ENCODE results near the gene TCL1A.

DNA sequence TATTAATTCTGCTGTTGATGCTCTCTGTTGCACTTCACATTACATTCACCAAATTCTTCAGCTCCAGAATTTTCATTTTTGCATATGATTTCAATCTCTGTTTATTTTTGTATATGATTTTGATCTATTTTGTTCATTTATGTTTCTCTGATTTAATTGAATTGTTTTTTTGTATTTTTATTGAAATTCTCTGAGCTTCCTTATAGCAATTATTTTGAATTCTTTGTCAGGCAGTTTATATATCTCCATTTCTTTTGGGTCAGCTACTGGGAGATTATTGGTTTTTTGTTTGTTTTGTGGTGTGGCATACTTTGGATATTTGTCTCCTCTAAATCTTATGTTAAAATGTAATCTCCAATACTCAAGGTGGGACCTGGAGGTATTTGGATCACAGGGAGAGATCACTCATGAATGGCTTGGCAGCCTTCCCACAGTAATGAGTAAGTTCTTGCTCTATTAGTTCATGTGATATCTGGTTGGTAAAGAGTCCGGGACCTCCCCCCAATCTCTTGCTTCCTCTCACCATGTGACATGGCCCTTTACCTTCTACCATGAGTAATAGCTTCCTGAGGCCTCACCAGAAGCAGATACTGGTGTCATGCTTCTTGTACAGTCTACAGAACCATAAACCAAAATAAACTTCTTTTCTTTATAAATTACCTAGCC lies 8.7 kb upstream of the TCL1A start:
- TF ChIP-seq, protein P1, sequence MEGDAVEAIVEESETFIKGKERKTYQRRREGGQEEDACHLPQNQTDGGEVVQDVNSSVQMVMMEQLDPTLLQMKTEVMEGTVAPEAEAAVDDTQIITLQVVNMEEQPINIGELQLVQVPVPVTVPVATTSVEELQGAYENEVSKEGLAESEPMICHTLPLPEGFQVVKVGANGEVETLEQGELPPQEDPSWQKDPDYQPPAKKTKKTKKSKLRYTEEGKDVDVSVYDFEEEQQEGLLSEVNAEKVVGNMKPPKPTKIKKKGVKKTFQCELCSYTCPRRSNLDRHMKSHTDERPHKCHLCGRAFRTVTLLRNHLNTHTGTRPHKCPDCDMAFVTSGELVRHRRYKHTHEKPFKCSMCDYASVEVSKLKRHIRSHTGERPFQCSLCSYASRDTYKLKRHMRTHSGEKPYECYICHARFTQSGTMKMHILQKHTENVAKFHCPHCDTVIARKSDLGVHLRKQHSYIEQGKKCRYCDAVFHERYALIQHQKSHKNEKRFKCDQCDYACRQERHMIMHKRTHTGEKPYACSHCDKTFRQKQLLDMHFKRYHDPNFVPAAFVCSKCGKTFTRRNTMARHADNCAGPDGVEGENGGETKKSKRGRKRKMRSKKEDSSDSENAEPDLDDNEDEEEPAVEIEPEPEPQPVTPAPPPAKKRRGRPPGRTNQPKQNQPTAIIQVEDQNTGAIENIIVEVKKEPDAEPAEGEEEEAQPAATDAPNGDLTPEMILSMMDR (IDR thresholded peaks at IDR 0.05) = no peak
- TF ChIP-seq POLR2AphosphoS5 (IDR thresholded peaks at IDR 0.05; ENCODE audit: low read depth, low read length) (no peak), SIN3A (IDR thresholded peaks at IDR 0.05; ENCODE audit: borderline replicate concordance, insufficient read depth, low read depth, low read length) (no peak)
- TF ChIP-seq, protein P2, sequence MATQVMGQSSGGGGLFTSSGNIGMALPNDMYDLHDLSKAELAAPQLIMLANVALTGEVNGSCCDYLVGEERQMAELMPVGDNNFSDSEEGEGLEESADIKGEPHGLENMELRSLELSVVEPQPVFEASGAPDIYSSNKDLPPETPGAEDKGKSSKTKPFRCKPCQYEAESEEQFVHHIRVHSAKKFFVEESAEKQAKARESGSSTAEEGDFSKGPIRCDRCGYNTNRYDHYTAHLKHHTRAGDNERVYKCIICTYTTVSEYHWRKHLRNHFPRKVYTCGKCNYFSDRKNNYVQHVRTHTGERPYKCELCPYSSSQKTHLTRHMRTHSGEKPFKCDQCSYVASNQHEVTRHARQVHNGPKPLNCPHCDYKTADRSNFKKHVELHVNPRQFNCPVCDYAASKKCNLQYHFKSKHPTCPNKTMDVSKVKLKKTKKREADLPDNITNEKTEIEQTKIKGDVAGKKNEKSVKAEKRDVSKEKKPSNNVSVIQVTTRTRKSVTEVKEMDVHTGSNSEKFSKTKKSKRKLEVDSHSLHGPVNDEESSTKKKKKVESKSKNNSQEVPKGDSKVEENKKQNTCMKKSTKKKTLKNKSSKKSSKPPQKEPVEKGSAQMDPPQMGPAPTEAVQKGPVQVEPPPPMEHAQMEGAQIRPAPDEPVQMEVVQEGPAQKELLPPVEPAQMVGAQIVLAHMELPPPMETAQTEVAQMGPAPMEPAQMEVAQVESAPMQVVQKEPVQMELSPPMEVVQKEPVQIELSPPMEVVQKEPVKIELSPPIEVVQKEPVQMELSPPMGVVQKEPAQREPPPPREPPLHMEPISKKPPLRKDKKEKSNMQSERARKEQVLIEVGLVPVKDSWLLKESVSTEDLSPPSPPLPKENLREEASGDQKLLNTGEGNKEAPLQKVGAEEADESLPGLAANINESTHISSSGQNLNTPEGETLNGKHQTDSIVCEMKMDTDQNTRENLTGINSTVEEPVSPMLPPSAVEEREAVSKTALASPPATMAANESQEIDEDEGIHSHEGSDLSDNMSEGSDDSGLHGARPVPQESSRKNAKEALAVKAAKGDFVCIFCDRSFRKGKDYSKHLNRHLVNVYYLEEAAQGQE (IDR thresholded peaks at IDR 0.05; ENCODE audit: insufficient read depth in 1 of 2, low read depth in 2 of 2, low read length in 1 of 2) = no peak

Data from Panc1 (cell line).